Uterus (tissue), 2 donors: ENCODE data around the gene PIPOX.

Experiments used
- POLR2A ChIP-seq, 2 donors: fragments of 450-650 bp; IDR thresholded peaks; one replicate each; pipeline ENCODE4 v1.6.1; 2016; ENCODE audit warnings: antibody characterized with exemption in 2 of 2, mild to moderate bottlenecking in 1 of 2, moderate library complexity in 1 of 2
- TF ChIP-seq, protein P1 (sequence below), 4 experiments: fragments of 200-600 bp in 2 of 4; fragments of 450-650 bp in 2 of 4; sonication (generic) in 2 of 4; IDR thresholded peaks; one replicate each; pipeline ENCODE4 v1.5.1; 2016 to 2019; ENCODE audit warnings: antibody characterized with exemption in 4 of 4, mild to moderate bottlenecking in 2 of 4, moderate library complexity in 1 of 4

DNA sequence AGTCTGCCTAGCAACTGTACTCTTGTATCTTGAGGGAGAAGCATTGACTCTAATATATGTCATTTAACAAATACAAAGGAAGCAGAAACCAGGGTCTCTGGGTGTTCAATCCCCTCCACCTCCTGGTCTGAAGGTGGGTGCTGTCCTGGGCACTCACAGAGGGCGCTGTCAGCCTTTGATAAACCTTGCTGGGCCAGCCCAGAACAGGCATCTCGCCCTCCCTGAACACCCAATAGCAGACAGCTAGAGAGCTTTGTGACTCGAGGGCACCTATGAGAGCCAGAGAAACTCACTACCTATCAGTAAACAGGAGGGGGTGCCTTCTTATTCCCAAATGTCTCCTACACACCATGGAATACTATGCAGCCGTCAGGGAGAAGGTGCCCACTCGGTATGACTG is 6.4 kb upstream of the PIPOX start:
- TF ChIP-seq POLR2A (IDR thresholded peaks at IDR 0.05), result no peak
- TF ChIP-seq, protein P1, sequence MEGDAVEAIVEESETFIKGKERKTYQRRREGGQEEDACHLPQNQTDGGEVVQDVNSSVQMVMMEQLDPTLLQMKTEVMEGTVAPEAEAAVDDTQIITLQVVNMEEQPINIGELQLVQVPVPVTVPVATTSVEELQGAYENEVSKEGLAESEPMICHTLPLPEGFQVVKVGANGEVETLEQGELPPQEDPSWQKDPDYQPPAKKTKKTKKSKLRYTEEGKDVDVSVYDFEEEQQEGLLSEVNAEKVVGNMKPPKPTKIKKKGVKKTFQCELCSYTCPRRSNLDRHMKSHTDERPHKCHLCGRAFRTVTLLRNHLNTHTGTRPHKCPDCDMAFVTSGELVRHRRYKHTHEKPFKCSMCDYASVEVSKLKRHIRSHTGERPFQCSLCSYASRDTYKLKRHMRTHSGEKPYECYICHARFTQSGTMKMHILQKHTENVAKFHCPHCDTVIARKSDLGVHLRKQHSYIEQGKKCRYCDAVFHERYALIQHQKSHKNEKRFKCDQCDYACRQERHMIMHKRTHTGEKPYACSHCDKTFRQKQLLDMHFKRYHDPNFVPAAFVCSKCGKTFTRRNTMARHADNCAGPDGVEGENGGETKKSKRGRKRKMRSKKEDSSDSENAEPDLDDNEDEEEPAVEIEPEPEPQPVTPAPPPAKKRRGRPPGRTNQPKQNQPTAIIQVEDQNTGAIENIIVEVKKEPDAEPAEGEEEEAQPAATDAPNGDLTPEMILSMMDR (IDR thresholded peaks at IDR 0.05), result no peak
